NCI-H526 treated with DMSO at 0.1 percent for 48 hours (cell line): ENCODE measurements around the gene KCNB1.

Experiments
- DNase-seq: peaks from one replicate; lab custom pipeline; 2025; lab: John Stamatoyannopoulos, UW

KCNB1 gene

GRCh38 chr20:49388744-49389143 lies 93.7 kb downstream of the KCNB1 start:
- DNase-seq: no peak

DNA sequence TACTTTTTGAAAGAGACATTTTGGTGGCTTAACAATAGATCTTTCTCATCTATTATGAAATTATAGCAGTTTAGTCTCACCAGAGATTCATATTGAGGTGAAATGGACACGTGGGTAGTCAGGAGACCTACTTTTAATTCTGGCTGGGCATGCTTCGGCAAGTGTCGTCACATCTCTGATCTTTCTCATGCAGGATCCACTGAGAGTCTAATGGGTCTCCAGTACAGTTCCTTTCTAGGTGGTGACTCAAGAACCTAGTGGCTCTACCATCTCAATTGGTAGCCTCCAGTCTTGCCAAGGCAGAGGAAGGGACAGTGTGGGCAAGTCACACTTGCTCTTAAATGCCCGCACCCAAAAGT lies 94.9 kb downstream of the KCNB1 start:
- DNase-seq: no peak

GRCh38 chr20:49386848-49387580 lies 95.5 kb downstream of the KCNB1 start:
- DNase-seq: no peak

- DNase-seq: peak; percentile 29
These were observed 97.0 kb downstream of the KCNB1 start for GRCh38 chr20:49385465-49385864.

DNA sequence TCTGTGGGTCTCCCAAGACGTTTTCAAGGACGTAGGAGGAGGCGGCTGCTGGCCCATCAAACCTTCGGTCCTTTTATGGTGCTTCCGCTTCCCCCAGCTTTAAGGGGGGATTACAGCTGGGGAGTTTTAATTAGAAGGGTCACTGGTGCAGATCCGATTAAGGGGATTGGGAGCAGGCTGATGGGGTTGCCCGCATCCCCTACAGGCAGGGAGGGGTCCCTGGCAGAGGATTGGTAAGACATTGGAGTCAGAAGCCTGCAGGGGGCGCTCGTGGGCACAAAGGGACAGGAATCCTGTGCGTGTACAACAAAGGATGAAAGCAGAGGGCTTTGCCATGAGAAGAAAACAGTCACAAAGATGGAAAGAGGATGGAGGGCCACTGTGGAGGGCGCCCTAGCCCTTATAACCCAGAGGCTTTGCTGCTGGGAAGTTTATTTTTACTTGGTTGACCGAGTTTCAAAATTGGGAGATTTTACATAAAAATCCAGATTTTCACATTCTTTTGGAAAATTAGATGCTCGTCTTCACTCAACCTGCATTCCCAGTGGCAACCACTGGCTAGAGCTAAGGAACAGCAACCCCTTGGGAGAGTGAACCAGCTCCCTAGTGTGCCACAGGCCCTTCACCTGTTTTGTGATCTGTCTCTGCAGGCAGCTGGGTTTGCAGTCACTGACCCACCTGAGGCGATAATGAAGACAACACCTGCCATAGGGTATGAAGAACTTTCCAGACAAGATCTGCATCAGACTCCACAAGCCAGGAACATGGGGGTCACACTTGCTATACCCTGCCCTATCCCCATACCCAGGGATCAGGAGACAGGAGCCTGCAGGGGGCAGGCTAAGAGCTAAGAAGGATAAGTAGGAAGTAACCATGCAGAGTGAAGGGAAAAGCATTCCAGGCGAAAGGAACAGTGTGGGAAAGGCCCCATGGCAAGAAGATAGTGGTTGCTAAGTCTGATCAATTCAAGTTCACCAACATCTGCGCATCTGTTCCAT lies 97.7 kb downstream of the KCNB1 start:
- DNase-seq: peak; percentile 61

DNA sequence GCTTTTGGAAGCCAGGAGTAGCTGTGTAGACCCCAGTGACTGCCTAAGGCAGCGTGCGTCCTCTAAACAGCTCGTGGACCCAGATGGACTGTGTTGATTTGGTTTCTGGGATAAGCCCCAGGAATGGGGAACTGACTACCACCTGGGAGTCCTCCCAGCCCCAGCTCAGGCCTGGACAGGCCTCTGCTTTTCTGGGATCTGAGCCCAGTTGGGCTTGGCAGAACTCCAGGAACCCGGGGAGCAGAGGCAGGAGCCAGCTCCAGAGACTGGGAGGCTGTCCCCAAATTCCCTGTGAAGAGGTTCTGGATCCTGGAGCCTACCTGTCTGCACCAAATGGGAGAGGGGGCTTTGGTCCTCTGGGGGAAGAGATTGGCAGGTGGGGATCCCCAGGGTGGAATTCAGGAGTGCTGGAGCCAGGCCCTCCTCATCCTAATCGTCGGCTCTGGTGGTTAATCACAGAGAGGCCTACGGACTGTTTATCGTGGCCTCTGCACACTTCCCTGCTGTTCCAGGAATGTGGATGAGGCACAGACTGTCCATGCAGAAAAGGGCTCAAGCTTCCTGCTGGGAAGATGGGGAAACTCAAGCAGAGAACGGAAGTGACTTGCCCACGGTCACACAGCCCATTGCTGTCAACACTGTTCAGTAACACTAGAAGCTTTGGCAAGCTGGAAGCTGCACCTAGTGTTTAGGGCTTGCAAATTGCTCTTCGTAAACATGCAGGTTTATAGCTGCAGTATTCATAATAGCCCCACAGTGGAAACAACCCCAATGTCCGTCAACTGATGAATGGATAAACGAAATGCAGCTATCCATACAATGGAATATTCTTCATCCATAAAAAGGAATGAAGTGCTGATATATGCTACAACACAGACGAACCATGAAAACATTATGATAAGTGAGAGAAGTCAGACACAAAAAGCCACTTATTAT lies 100.6 kb downstream of the KCNB1 start:
- DNase-seq: no peak

GRCh38 chr20:49380337-49380780 lies 102.1 kb downstream of the KCNB1 start:
- no peak for DNase-seq

DNA sequence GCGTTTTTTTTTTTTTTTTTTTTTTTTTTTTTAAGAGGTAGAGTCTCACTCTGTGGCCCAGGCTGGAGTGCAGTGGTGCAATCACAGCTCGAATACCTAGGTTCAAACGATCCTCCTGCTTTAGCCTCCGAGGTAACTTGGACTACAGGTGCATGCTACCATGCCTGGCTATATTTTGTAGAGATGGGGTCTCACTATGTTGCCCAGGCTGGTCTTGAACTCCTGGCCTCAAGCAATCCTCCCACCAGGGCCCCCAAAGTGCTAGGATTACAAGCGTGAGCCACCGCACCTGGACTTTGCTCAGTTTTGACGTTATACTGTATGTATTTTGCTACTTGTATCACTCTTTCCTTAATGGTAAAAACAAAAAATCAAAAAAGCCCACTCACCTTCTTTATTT lies 103.1 kb downstream of the KCNB1 start:
- no peak for DNase-seq

- DNase-seq: no peak
These were observed 105.1 kb downstream of the KCNB1 start for GRCh38 chr20:49377326-49377725.

DNA sequence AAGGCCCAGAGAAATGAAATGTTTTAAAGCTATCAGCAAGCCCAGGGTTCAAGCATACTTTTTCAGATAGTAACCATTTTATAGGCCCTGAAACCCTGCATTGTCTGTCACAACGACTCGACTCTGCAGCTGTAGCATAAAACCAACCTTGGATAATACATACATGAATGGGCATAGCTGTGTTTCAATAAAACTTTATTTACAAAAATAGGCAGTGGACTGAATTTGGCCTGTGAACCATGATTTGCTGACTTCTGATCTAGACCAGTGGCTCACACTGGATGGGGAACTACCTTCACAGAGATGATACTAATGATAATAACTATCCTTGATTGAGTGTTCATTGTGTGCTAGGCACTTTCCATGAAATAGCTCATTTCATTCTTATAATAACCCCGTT lies 107.3 kb downstream of the KCNB1 start:
- no peak for DNase-seq

DNA sequence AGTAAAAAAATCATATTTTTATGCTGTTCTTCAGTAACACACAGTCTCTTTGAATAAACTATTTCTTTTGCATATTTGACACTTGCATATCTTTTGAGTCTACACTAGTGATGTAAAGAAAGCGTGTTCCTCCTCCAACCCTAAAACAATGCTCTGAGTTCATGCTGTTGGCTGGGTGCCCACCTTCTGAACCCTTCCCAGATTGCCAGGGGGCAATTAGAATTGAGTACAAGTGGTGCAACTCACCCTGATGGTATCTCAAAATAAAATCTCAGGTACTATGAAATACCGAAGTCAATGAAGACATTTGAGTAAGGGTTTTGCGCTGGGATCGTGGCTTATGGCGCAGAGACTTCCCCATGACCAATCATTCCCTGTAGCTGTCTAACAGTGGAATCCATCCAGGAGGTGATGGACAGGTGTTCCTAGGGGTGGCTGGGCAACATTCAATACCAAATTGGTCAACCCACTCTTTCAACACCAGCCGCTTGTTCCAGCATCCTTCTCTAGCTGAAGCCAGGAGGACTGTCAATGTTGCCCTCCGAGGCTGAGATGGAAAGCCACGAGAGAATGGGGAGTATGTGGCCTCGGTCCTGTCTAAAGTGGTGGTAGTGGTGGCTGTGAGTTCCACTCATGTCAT lies 110.3 kb downstream of the KCNB1 start:
- no peak for DNase-seq

DNA sequence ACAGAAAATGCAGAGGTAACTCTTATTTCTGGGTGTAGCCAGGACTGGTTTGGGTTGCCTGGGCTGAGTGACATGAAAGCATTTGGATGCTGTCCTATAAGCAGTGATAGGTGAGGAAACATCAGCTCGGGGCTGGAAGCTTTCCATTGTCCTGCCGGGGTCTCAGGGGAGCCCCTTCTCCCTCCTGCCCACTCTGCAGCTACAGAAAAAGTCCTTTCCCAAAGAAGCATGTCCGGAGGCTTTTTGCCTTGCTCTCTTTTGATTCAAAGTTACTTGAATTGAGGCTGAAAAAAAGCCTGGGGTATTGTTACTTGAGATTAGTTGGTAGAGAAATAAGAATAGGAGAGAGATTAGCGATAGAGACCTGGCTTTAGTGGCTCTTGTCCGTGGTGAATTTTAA lies 113.9 kb downstream of the KCNB1 start:
- DNase-seq: no peak

GRCh38 chr20:49367113-49367512 lies 115.4 kb downstream of the KCNB1 start:
- DNase-seq: no peak

DNA sequence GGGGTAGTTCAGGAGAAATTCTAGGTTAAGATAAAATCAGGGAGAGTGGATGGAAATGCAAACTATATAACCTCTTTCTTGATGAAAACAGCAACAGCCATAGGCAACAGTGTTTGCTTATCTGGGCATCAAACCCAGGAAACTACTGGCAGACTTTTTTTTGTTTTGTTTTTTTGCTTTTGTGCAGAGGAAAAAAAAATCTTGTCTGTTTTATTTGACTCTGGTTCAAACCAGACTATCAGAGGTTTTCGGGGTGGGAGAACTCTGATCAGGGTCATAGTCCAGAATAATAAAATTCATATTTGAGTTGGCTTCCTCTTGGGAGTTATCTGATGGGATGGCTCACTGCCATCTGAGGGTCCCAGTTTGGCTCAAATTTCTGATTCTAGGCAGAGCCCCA lies 115.8 kb downstream of the KCNB1 start:
- DNase-seq: no peak

DNA sequence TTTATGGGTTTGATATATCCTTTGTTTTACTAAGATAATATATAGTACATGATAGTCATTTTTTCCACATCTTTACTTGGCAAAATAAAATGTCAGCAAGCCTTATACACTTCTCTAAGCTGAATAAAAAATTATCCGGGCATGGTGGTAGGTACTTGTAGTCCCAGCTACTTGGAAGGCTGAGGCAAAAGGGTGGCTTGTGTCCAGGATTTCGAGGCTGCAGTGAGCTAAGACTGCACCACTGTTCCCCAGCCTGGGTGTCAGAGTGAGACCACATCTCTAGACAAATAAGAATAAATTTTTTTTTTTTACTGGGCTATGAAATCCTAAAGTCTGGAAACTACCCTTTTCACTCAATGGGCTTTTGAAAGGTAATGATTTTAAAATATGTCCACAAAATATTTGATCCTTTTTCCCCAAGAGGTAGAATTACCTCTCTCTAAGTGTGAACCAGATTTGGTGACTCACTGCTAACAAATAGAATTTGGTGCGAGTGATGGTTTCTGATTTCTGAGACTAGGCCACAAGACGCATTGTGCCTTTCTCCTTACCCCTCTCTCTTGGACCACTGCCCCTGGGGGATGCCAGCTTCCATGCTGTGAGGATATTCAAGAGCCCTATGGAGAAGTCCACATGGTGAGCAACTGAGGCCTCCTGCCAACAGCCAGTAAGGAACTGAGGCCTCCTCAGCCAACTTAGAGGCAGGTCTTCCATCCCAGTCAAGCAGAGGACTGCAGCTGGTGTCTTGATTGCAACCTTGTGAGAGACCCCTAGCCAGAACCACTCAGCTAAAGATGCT lies 120.4 kb downstream of the KCNB1 start:
- no peak for DNase-seq

GRCh38 chr20:49360242-49360968 lies 122.1 kb downstream of the KCNB1 start:
- DNase-seq: no peak

DNA sequence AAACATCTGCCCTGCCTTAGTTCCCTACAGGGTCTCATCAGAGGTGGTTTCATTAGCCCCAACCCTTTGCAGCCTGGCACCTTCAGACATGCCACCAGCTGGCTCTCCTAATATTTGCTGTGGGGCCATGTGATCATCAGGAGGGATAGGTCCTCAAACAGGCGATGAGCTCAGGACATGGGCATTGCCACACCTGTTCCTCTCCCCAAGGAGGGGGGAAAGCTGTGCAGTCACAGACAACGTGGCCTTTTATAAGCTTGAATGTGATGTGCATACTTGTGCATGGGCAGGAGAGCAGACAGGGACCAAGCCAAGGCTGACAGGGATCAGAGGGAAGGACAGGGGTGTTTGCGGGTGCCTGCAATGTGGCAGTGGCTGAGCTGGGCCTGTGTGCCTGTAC lies 125.8 kb downstream of the KCNB1 start:
- no peak for DNase-seq

- DNase-seq: no peak
These were observed 127.8 kb downstream of the KCNB1 start for GRCh38 chr20:49354673-49355072.

GRCh38 chr20:49353348-49353747 lies 129.1 kb downstream of the KCNB1 start:
- DNase-seq: no peak

DNA sequence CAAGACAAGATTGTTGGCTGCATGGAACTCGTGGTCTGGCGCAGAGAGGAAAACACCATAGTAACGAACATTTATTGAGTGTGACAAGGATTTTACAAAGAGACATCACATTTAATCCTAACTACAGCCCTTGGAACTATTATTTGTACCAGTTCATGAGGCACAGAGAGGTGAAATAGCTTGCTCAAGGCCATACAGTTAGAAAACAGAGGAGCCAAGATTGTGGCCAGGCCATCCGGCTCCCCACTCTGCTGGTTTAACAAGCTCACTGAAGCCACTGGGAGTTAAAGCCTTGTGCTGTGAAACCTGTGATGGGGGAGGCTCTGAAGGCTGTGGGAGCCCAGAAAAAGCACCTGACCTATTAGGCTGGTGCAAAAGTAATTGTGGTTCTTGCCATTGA lies 129.7 kb downstream of the KCNB1 start:
- DNase-seq: no peak
